ENCODE results near the gene DOCK2. TPM values are rescaled to one million over a fixed set of nuclear protein-coding genes. Genes with fewer than 3 reads are reported as not detected.

DOCK2 gene
- total and polyA plus RNA-seq, 9 of the 15 experiments (the other 6 are each of a cell fraction or from before 2014, with no cell fraction given): 4.5 to 42.6 (median 20.5) TPM

DNA sequence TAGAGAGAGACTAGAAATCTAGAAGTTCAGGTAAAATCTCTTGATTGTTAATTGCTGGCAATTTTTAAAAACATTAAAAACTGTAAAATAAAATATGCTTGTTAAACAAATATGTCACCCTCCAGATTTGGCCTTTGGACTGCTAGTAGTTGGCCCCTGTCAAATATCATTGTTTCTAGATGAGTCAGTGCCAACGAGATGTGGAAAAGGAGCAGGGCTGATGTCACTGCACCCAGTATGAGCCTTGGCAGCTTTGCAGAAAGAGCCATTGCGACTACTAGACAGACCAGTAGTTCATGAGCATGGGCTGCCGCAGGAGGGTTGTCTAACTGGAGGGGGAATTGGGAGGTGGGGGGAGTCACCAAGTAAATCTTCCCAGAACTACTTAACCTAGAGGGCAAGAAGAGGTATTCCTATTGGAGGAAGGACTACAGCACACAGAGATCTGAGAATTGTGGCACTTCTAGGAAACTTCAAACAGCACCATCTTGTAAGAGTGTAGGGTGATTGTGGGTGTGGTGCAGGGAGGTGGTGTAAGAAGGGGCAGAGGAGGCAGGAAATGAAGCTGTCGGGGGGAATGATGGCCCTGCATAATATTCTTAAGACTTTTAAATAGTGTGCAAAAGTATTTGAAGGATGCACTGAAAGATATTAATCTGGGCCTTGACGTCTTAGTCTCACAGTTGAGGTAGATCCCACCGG lies 7.1 kb upstream of the DOCK2 start (continued):
- TF ChIP-seq, protein P1, sequence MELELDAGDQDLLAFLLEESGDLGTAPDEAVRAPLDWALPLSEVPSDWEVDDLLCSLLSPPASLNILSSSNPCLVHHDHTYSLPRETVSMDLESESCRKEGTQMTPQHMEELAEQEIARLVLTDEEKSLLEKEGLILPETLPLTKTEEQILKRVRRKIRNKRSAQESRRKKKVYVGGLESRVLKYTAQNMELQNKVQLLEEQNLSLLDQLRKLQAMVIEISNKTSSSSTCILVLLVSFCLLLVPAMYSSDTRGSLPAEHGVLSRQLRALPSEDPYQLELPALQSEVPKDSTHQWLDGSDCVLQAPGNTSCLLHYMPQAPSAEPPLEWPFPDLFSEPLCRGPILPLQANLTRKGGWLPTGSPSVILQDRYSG (tag; conservative IDR thresholded peaks at IDR 0.05; ENCODE audit: low read depth): no peak
- TF ChIP-seq, protein P2, sequence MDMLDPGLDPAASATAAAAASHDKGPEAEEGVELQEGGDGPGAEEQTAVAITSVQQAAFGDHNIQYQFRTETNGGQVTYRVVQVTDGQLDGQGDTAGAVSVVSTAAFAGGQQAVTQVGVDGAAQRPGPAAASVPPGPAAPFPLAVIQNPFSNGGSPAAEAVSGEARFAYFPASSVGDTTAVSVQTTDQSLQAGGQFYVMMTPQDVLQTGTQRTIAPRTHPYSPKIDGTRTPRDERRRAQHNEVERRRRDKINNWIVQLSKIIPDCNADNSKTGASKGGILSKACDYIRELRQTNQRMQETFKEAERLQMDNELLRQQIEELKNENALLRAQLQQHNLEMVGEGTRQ (CRISPR knock-in tag; IDR thresholded peaks at IDR 0.05): no peak
- no peak for TF ChIP-seq SAFB2 (IDR thresholded peaks at IDR 0.05; ENCODE audit: borderline replicate concordance, low read depth, low read length, severe bottlenecking)

DNA sequence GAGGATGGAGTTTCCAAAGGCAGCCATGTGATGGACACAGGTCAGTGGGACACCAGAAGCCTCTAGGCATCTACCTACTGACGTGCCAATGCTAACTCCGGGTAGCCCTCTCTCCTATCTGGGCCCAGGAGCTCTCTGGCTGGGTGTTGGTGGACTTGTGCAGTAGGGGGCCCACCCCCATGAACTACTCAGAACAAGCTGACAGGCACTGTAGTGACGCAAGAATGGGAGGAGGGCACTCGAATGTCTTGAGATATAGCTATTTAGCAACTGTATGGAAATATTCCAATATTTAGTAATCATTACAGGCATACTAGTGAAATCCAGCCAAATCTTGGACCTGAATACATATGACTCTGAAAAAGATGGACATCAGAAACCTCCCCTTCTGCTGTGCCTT lies 5.7 kb upstream of the DOCK2 start:
- 5% methylated on average over 4 of the region's 4 CpGs for WGBS (ENCODE audit: insufficient coverage, low coverage, missing lambda C conversion rate)
- no TSS peak for BruUV-seq (replicated peaks)
- ChIA-PET CTCF (ENCODE audit: low intra/inter-chr PET ratio) (no interaction called here), POLR2A (interaction anchor here (0.6 to 1.0 kb wide), 4 partner anchors 31 to 580 kb away, joined by 3 to 4 read pairs (median 3); no protein-coding TSS in a partner anchor)
- no peak overlapping the region for H3K4me3 ChIP-seq
- H4K20me1 ChIP-seq (replicated peaks; ENCODE audit: control insufficient read depth, insufficient read depth, low read length): no peaks in the 10 kb centered on the region
- H3K9me1 ChIP-seq (ENCODE audit: control insufficient read depth, insufficient read depth, low read length): no peaks in the 10 kb centered on the region
- no peak overlapping the region for H3K9ac ChIP-seq (ENCODE audit: insufficient read depth in 1 of 2, low read depth in 2 of 2, low read length in 2 of 2)
- no peaks in the 10 kb centered on the region for H3K36me3 ChIP-seq (ENCODE audit: control insufficient read depth, insufficient read depth, low read length)
- H2AFZ ChIP-seq (ENCODE audit: low read depth, low read length): no peak overlapping the region
- H3K27me3 ChIP-seq (ENCODE audit: control insufficient read depth in 2 of 2, insufficient read depth in 2 of 2, low read length in 2 of 2): no peaks in the 10 kb centered on the region
- H3K9me3 ChIP-seq (replicated peaks; ENCODE audit: control insufficient read depth, insufficient read depth, low read depth, low read length): no peaks in the 10 kb centered on the region
- H3K4me2 ChIP-seq (ENCODE audit: insufficient read depth, low read length): no peak overlapping the region
- peaks cover 0 to 2% of the 10 kb centered on the region in 2 experiments; a peak in 1 of 5 replicates for H3K4me1 ChIP-seq (replicated peaks in 1 of 2; ENCODE audit: control insufficient read depth in 2 of 2, insufficient read depth in 2 of 2, low read length in 2 of 2)
- intact Hi-C loops (cut with micrococcal nuclease) (no loop called here), in situ Hi-C loops (cut with MboI) (no loop called here)
- no peak for FAIRE-seq
- no peak for DNase-seq (ENCODE audit: extremely low read depth in 1 of 4, low spot score in 3 of 4)
- ATAC-seq: no peak
- H3K79me2 ChIP-seq (ENCODE audit: control insufficient read depth, insufficient read depth, low read length): no peaks in the 10 kb centered on the region
- no peak overlapping the region for H3K27ac ChIP-seq (ENCODE audit: extremely low read depth, low read depth, low read length)
- TF ChIP-seq, protein P3, sequence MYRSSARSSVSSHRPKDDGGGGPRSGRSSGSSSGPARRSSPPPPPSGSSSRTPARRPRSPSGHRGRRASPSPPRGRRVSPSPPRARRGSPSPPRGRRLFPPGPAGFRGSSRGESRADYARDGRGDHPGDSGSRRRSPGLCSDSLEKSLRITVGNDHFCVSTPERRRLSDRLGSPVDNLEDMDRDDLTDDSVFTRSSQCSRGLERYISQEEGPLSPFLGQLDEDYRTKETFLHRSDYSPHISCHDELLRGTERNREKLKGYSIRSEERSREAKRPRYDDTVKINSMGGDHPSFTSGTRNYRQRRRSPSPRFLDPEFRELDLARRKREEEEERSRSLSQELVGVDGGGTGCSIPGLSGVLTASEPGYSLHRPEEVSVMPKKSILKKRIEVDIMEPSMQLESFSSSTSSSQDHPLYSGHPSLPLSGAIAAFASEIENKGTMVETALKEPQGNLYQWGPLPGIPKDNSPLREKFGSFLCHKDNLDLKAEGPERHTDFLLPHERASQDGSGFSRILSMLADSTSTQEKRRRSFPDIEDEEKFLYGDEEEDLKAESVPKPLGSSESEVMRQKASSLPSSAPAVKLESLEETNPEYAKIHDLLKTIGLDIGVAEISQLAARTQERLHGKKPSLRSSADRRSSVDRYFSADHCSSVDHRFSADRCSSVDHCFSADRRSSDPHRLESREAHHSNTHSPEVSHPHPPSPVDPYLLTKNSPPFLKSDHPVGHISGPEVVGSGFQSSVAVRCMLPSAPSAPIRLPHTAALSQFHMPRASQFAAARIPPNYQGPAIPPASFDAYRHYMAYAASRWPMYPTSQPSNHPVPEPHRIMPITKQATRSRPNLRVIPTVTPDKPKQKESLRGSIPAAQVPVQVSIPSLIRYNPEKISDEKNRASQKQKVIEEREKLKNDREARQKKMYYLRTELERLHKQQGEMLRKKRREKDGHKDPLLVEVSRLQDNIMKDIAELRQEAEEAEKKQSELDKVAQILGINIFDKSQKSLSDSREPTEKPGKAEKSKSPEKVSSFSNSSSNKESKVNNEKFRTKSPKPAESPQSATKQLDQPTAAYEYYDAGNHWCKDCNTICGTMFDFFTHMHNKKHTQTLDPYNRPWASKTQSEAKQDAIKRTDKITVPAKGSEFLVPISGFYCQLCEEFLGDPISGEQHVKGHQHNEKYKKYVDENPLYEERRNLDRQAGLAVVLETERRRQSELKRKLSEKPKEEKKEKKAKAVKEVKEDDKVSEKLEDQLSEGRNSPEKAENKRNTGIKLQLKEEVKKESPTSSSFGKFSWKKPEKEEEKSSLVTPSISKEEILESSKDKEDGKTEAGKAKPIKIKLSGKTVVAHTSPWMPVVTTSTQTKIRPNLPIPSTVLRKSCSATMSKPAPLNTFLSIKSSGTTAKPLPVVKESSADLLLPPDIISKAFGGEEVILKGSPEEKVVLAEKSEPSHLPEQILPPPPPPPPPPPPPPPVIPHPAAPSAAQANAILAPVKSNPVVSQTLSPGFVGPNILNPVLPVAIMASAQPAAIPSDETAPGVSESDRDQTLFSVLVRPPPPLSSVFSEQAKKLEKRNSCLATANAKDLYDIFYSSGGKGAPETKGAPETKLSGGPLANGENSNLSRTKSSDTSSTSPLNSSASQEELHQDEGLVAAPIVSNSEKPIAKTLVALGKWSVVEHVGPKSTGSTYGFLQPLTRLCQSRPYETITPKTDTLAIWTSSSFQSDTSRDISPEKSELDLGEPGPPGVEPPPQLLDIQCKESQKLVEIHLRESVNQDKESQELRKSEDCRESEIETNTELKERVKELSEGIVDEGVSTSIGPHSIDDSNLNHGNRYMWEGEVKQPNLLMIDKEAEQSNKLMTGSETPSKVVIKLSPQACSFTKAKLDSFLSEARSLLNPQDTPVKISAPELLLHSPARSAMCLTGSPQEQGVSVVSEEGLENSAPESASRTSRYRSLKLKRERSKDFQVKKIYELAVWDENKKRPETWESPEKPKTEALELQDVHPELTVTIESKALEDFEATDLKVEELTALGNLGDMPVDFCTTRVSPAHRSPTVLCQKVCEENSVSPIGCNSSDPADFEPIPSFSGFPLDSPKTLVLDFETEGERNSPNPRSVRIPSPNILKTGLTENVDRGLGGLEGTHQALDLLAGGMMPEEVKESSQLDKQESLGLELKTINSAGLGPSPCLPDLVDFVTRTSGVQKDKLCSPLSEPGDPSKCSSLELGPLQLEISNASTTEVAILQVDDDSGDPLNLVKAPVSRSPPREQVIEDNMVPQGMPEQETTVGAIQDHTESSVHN (IDR thresholded peaks at IDR 0.05; ENCODE audit: borderline replicate concordance in 1 of 2, low read depth in 1 of 2): no peak
- TF ChIP-seq NRF1 (conservative IDR thresholded peaks at IDR 0.05 in 1 of 2, IDR thresholded peaks at IDR 0.05 in 1 of 2) (no peak), MECOM (CRISPR knock-in tag; IDR thresholded peaks at IDR 0.05) (no peak), MAFG (tag; conservative IDR thresholded peaks at IDR 0.05) (no peak)

All from K562 (cell line).